ENCODE results near the gene PRKN.

PRKN gene

GRCh38 chr6:161624111-161624510, 1103.5 kb downstream of the PRKN start:
- POLR2A ChIA-PET, result no interaction called here
- DNase-seq (ENCODE audit: extremely low spot score), result no peak
- TF ChIP-seq NFRKB (IDR thresholded peaks at IDR 0.05) (no peak), TARDBP (IDR thresholded peaks at IDR 0.05) (no peak), ZNF384 (IDR thresholded peaks at IDR 0.05) (no peak), PKNOX1 (IDR thresholded peaks at IDR 0.05) (no peak), ELF4 (IDR thresholded peaks at IDR 0.05) (no peak), LEF1 (IDR thresholded peaks at IDR 0.05; ENCODE audit: borderline replicate concordance) (no peak), FOXM1 (IDR thresholded peaks at IDR 0.05; ENCODE audit: borderline replicate concordance) (no peak), SUZ12 (IDR thresholded peaks at IDR 0.05) (no peak), FOXA1 (IDR thresholded peaks at IDR 0.05) (no peak), CTBP1 (IDR thresholded peaks at IDR 0.05; ENCODE audit: borderline replicate concordance) (no peak), ARNT (IDR thresholded peaks at IDR 0.05) (no peak), BHLHE40 (IDR thresholded peaks at IDR 0.05; ENCODE audit: borderline replicate concordance) (no peak), L3MBTL2 (conservative IDR thresholded peaks at IDR 0.05) (no peak), HDGF (IDR thresholded peaks at IDR 0.05; ENCODE audit: borderline replicate concordance) (no peak), SP1 (IDR thresholded peaks at IDR 0.05) (no peak)
- CTCF ChIA-PET, result no interaction called here

- ChIA-PET CTCF (no interaction called here), POLR2A (no interaction called here)
- no peak for DNase-seq (ENCODE audit: extremely low spot score)
- TF ChIP-seq L3MBTL2 (conservative IDR thresholded peaks at IDR 0.05), result no peak
- no peak for TF ChIP-seq NFRKB (IDR thresholded peaks at IDR 0.05)
- no peak for TF ChIP-seq SP1 (IDR thresholded peaks at IDR 0.05)
- no peak for TF ChIP-seq TARDBP (IDR thresholded peaks at IDR 0.05)
- TF ChIP-seq CTBP1 (IDR thresholded peaks at IDR 0.05; ENCODE audit: borderline replicate concordance), result no peak
- TF ChIP-seq BHLHE40 (IDR thresholded peaks at IDR 0.05; ENCODE audit: borderline replicate concordance), result no peak
- no peak for TF ChIP-seq SUZ12 (IDR thresholded peaks at IDR 0.05)
- no peak for TF ChIP-seq HDGF (IDR thresholded peaks at IDR 0.05; ENCODE audit: borderline replicate concordance)
- no peak for TF ChIP-seq FOXK2 (IDR thresholded peaks at IDR 0.05)
- TF ChIP-seq ZNF384 (IDR thresholded peaks at IDR 0.05), result no peak
- no peak for TF ChIP-seq ARNT (IDR thresholded peaks at IDR 0.05)
- TF ChIP-seq FOXA1 (IDR thresholded peaks at IDR 0.05), result no peak
- TF ChIP-seq PKNOX1 (IDR thresholded peaks at IDR 0.05), result no peak
- no peak for TF ChIP-seq FOXM1 (IDR thresholded peaks at IDR 0.05; ENCODE audit: borderline replicate concordance)
- TF ChIP-seq LEF1 (IDR thresholded peaks at IDR 0.05; ENCODE audit: borderline replicate concordance), result no peak
- TF ChIP-seq ELF4 (IDR thresholded peaks at IDR 0.05), result no peak
These were observed 1104.8 kb downstream of the PRKN start for GRCh38 chr6:161622779-161623178.

GRCh38 chr6:161618831-161619454, 1108.6 kb downstream of the PRKN start:
- peak; percentile 72 for DNase-seq (ENCODE audit: extremely low spot score)
- CTCF ChIA-PET, result interaction anchor here (0.6 to 1.3 kb wide), 3 partner anchors 61 to 161 kb away, joined by 3 to 5 read pairs (median 4); no protein-coding TSS in a partner anchor

GRCh38 chr6:161613711-161614110, 1113.9 kb downstream of the PRKN start:
- CTCF ChIA-PET, result interaction anchor here (1.1 kb wide), 1 partner anchor 15 kb away, joined by 4 read pairs; no protein-coding TSS in a partner anchor
- DNase-seq (ENCODE audit: extremely low spot score), result no peak
- no peak for TF ChIP-seq SP1 (IDR thresholded peaks at IDR 0.05)
- no peak for TF ChIP-seq L3MBTL2 (conservative IDR thresholded peaks at IDR 0.05)
- no peak for TF ChIP-seq TARDBP (IDR thresholded peaks at IDR 0.05)
- POLR2A ChIA-PET, result no interaction called here

More at GRCh38 chr6:161618831-161619454, 1108.6 kb downstream of the PRKN start:
- POLR2A ChIA-PET, result no interaction called here
- TF ChIP-seq L3MBTL2 (conservative IDR thresholded peaks at IDR 0.05), result no peak
- peak; percentile 89 for TF ChIP-seq ZNF384 (IDR thresholded peaks at IDR 0.05)

- no peak for TF ChIP-seq FOXM1 (IDR thresholded peaks at IDR 0.05; ENCODE audit: borderline replicate concordance)
- TF ChIP-seq LEF1 (IDR thresholded peaks at IDR 0.05; ENCODE audit: borderline replicate concordance), result no peak
- TF ChIP-seq SUZ12 (IDR thresholded peaks at IDR 0.05), result no peak
- no peak for TF ChIP-seq FOXK2 (IDR thresholded peaks at IDR 0.05)
- no peak for TF ChIP-seq ZNF384 (IDR thresholded peaks at IDR 0.05)
- TF ChIP-seq BHLHE40 (IDR thresholded peaks at IDR 0.05; ENCODE audit: borderline replicate concordance), result no peak
- no peak for TF ChIP-seq L3MBTL2 (conservative IDR thresholded peaks at IDR 0.05)
- TF ChIP-seq NFRKB (IDR thresholded peaks at IDR 0.05), result no peak
- no peak for TF ChIP-seq TARDBP (IDR thresholded peaks at IDR 0.05)
- TF ChIP-seq HDGF (IDR thresholded peaks at IDR 0.05; ENCODE audit: borderline replicate concordance), result no peak
- no peak for TF ChIP-seq ARNT (IDR thresholded peaks at IDR 0.05)
- no peak for TF ChIP-seq SP1 (IDR thresholded peaks at IDR 0.05)
- TF ChIP-seq CTBP1 (IDR thresholded peaks at IDR 0.05; ENCODE audit: borderline replicate concordance), result no peak
- TF ChIP-seq FOXA1 (IDR thresholded peaks at IDR 0.05), result no peak
- TF ChIP-seq ELF4 (IDR thresholded peaks at IDR 0.05), result no peak
- no peak for TF ChIP-seq PKNOX1 (IDR thresholded peaks at IDR 0.05)
- ChIA-PET POLR2A (no interaction called here), CTCF (interaction anchor here (0.6 to 1.0 kb wide), 2 partner anchors 140 to 290 kb away, joined by 3 read pairs; no protein-coding TSS in a partner anchor)
These were observed 1118.8 kb downstream of the PRKN start for GRCh38 chr6:161608771-161609170.

GRCh38 chr6:161607696-161608297, 1119.8 kb downstream of the PRKN start:
- DNase-seq (ENCODE audit: extremely low spot score), result no peak
- TF ChIP-seq SP1 (IDR thresholded peaks at IDR 0.05), result no peak
- no peak for TF ChIP-seq LEF1 (IDR thresholded peaks at IDR 0.05; ENCODE audit: borderline replicate concordance)
- TF ChIP-seq FOXA1 (IDR thresholded peaks at IDR 0.05), result no peak
- no peak for TF ChIP-seq ZNF384 (IDR thresholded peaks at IDR 0.05)
- no peak for TF ChIP-seq BHLHE40 (IDR thresholded peaks at IDR 0.05; ENCODE audit: borderline replicate concordance)
- no peak for TF ChIP-seq ARNT (IDR thresholded peaks at IDR 0.05)
- TF ChIP-seq ELF4 (IDR thresholded peaks at IDR 0.05), result no peak
- TF ChIP-seq TARDBP (IDR thresholded peaks at IDR 0.05), result no peak
- no peak for TF ChIP-seq HDGF (IDR thresholded peaks at IDR 0.05; ENCODE audit: borderline replicate concordance)
- no peak for TF ChIP-seq FOXM1 (IDR thresholded peaks at IDR 0.05; ENCODE audit: borderline replicate concordance)
- no peak for TF ChIP-seq FOXK2 (IDR thresholded peaks at IDR 0.05)
- TF ChIP-seq NFRKB (IDR thresholded peaks at IDR 0.05), result no peak
- TF ChIP-seq L3MBTL2 (conservative IDR thresholded peaks at IDR 0.05), result no peak
- no peak for TF ChIP-seq PKNOX1 (IDR thresholded peaks at IDR 0.05)
- no peak for TF ChIP-seq CTBP1 (IDR thresholded peaks at IDR 0.05; ENCODE audit: borderline replicate concordance)
- TF ChIP-seq SUZ12 (IDR thresholded peaks at IDR 0.05), result no peak
- ChIA-PET CTCF (interaction anchor here (1.0 kb wide), 1 partner anchor 141 kb away, joined by 3 read pairs; no protein-coding TSS in a partner anchor), POLR2A (no interaction called here)

More at GRCh38 chr6:161608771-161609170, 1118.8 kb downstream of the PRKN start:
- no peak for DNase-seq (ENCODE audit: extremely low spot score)

Measured in HEK293T (cell line).